ENCODE data around the gene MMP17. TPM values are rescaled to one million over a fixed set of nuclear protein-coding genes. Genes with fewer than 3 reads are reported as not detected.

Gene MMP17
- total and polyA plus RNA-seq, 8 donors, result 0.58 to 21.5 (median 2.5) TPM

DNA sequence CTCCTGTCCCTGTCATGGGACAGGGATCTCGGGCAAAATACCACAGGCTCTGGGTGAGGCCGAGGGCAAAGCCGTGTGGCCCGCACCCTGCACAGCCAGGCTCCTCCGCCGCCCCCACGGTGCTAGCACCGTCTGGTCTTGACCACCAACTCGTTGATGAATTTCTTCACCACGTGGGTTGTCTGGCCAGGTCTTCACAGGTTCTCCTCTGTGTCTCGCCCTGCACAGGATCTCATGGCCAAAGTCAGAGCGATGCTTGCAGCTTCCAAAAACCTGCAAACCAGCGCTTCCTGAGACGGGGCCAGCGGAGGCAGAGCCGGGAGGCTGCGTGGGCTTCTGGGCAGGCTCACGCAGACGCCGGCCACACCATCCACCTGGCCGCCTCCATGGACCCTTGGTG lies 29.0 kb upstream of the MMP17 start:
- DNase-seq, result no peak
- no peak for FAIRE-seq
- no peak for ATAC-seq
- WGBS, 2 donors, result 93 to 94% methylated on average over 20 to 21 of the region's 21 CpGs
- TF ChIP-seq, protein P1, sequence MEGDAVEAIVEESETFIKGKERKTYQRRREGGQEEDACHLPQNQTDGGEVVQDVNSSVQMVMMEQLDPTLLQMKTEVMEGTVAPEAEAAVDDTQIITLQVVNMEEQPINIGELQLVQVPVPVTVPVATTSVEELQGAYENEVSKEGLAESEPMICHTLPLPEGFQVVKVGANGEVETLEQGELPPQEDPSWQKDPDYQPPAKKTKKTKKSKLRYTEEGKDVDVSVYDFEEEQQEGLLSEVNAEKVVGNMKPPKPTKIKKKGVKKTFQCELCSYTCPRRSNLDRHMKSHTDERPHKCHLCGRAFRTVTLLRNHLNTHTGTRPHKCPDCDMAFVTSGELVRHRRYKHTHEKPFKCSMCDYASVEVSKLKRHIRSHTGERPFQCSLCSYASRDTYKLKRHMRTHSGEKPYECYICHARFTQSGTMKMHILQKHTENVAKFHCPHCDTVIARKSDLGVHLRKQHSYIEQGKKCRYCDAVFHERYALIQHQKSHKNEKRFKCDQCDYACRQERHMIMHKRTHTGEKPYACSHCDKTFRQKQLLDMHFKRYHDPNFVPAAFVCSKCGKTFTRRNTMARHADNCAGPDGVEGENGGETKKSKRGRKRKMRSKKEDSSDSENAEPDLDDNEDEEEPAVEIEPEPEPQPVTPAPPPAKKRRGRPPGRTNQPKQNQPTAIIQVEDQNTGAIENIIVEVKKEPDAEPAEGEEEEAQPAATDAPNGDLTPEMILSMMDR (IDR thresholded peaks at IDR 0.05), result no peak
- Histone ChIP-seq H3K9me3 (no peaks in the 10 kb centered on the region), H3K4me3 (no peak overlapping the region), H3K36me3 (peaks cover 5 to 32% (median 6%) of the 10 kb centered on the region in 3 donors), H3K27me3 (no peaks in the 10 kb centered on the region), H3K4me1 (no peaks in the 10 kb centered on the region), H3K27ac (no peak overlapping the region)
- intact Hi-C loops (cut with DNase I), result no loop called here

DNA sequence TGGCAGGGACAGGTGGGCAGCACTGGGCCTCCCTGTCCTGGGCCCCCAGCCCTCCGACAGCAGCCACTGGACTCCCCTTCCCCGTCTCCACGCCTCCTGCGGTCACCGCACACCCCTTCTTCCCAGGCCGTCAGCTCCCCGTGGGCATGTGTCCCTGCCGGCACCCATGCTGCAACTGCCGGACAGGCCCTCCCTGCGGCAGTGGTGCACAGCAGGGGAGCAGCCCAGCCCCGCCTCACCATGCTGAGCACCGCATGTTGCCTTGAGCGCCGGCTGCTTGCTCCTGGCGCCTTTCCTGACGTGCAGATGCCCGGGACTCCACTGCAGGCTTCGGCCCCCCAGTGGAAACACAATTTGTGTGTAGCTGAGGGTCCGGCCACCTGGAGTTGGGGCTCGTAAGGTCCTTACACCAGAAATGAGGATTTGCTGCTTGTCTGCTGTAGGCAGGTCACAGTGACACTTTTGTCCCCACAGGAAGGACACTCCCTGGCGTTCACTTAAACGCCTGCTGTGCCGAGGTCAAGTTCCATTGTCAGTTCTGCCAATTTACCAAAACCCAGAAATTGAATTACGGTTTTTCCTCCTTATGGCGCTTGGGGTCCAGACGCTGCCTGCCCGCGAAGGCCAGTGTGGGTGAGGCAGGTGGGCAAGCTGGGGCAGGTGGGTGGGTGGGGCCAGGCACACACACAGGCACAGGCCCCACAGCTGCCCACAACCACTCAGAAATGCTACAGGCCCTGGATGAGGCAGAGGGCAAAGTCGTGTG lies 28.2 kb upstream of the MMP17 start:
- Histone ChIP-seq H3K27ac (no peak overlapping the region), H3K4me1 (no peaks in the 10 kb centered on the region), H3K4me3 (no peak overlapping the region), H3K27me3 (no peaks in the 10 kb centered on the region), H3K9me3 (no peaks in the 10 kb centered on the region), H3K36me3 (peaks cover 5 to 32% (median 6%) of the 10 kb centered on the region in 3 donors)
- no peak for FAIRE-seq
- intact Hi-C loops (cut with DNase I), result no loop called here
- TF ChIP-seq, protein P1 (IDR thresholded peaks at IDR 0.05), result no peak
- 93% methylated on average over 29 of the region's 29 CpGs for WGBS, 2 donors
- DNase-seq, result no peak
- ATAC-seq, result peak in 1 of 4 donors; percentile 7

DNA sequence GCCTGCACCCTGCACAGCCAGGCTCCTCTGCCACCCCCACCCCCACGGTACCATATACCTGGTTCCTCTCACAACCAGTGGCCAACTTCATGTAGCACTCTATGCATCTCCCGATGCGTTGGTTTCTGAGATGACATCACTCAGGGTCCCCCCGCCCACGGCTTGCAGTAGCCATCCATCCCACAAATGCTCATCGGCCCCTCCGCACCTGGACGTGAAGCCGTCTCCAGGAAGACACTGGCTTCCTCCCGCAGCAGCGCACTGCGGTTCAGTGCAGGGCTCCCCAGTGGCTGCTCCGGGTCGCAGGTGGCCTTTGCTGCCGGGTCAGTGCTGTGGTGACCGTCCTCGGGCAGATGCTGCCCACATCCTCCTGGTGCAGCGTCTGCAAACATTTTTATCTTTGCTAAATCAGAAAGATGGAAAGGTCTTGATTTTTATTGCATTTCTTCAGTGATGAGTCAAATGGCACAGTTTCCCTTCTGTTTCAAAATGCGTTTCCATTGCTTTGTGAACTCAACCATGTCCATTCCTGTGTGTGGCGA lies 27.5 kb upstream of the MMP17 start:
- TF ChIP-seq, protein P1 (IDR thresholded peaks at IDR 0.05), result no peak
- intact Hi-C loops (cut with DNase I), result no loop called here
- no peaks in the 10 kb centered on the region for H3K9me3 ChIP-seq
- DNase-seq, result no peak
- 96 to 97% methylated on average over 20 of the region's 20 CpGs for WGBS, 2 donors
- H3K4me1 ChIP-seq, result no peaks in the 10 kb centered on the region
- no peak overlapping the region for H3K27ac ChIP-seq
- H3K4me3 ChIP-seq, result no peak overlapping the region
- no peak for FAIRE-seq
- no peak for ATAC-seq
- H3K36me3 ChIP-seq, result peaks cover 5 to 32% (median 6%) of the 10 kb centered on the region in 3 donors
- H3K27me3 ChIP-seq, result no peaks in the 10 kb centered on the region

DNA sequence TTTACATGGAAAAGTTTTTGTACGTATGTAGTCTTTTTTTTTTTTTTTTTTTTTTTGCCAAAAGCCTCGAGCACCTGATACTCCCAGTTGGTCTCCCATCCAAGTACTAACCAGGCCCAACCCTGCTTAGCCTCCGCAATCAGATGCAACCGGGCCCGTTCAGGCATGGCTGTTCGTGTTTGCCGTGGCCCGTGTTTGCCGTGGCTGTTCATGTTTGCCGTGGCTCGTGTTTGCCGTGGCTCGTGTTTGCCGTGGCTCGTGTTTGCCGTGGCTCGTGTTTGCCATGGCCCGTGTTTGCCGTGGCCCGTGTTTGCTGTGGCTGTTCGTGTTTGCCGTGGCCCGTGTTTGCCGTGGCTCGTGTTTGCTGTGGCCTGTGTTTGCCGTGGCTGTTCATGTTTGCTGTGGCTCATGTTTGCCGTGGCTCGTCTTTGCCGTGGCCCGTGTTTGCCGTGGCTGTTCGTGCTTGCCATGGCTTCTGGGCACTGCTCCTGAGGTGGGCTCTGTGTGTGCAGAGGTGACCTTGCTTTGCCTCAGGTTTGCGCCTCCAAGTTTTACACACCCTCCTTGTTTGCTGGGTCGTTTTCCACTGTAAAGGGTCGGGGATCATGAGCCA lies 26.8 kb upstream of the MMP17 start:
- H3K36me3 ChIP-seq, result peaks cover 5 to 32% (median 6%) of the 10 kb centered on the region in 3 donors
- FAIRE-seq (no peak), ATAC-seq (no peak), DNase-seq (no peak)
- H3K4me1 ChIP-seq, result no peaks in the 10 kb centered on the region
- H3K27me3 ChIP-seq, result no peaks in the 10 kb centered on the region
- 78 to 80% methylated on average over 35 of the region's 35 CpGs for WGBS, 2 donors
- TF ChIP-seq, protein P1 (IDR thresholded peaks at IDR 0.05), result no peak
- H3K9me3 ChIP-seq, result no peaks in the 10 kb centered on the region
- H3K27ac ChIP-seq, result no peak overlapping the region
- no peak overlapping the region for H3K4me3 ChIP-seq
- intact Hi-C loops (cut with DNase I), result no loop called here

Measured in pancreas (tissue), 10 donors.